Fibroblast of pulmonary artery (primary cell): ENCODE measurements around the gene ACBD3.
A peak's percentile ranks its signal among the peaks of the same experiment; 100 is the strongest.

Experiments
- DNase-seq: peaks from one replicate; pipeline ENCODE4 v3.0.0-alpha.2; 2010; ENCODE audit warnings: low read depth
- H3K4me3 ChIP-seq: replicated peaks from 2 replicates; pipeline ENCODE4 v1.5.1; 2011; ENCODE audit warnings: low read depth, mild to moderate bottlenecking, control low read depth, low read length, moderate library complexity
- TF ChIP-seq, protein P1 (sequence below): IDR thresholded peaks from 2 replicates; pipeline ENCODE4 v1.5.1; 2011; ENCODE audit warnings: mild to moderate bottlenecking, control low read depth, low read length, inconsistent platforms; ENCODE audit errors: missing control alignments

Gene ACBD3

DNA sequence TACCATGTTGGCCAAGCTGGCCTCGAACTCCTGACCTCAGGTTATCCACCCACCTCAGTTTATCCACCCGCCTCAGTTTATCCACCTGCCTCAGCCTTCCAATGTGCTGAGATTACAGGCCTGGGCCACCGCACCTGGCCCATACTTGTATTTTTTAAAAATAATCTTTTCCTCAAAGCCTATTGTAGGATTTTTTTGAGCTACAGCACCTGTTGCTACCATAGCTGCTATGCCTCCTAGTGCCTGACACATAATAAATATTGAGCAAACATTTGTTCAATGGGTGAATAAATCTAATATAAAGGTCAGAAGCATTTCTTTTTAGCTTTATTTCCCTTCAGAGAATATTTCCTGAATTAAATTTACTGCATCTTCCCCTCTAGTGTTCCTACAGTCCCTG, 15.7 kb upstream of the ACBD3 start:
- TF ChIP-seq, protein P1, sequence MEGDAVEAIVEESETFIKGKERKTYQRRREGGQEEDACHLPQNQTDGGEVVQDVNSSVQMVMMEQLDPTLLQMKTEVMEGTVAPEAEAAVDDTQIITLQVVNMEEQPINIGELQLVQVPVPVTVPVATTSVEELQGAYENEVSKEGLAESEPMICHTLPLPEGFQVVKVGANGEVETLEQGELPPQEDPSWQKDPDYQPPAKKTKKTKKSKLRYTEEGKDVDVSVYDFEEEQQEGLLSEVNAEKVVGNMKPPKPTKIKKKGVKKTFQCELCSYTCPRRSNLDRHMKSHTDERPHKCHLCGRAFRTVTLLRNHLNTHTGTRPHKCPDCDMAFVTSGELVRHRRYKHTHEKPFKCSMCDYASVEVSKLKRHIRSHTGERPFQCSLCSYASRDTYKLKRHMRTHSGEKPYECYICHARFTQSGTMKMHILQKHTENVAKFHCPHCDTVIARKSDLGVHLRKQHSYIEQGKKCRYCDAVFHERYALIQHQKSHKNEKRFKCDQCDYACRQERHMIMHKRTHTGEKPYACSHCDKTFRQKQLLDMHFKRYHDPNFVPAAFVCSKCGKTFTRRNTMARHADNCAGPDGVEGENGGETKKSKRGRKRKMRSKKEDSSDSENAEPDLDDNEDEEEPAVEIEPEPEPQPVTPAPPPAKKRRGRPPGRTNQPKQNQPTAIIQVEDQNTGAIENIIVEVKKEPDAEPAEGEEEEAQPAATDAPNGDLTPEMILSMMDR, result no peak
- no peak overlapping the region for H3K4me3 ChIP-seq
- DNase-seq, result no peak

DNA sequence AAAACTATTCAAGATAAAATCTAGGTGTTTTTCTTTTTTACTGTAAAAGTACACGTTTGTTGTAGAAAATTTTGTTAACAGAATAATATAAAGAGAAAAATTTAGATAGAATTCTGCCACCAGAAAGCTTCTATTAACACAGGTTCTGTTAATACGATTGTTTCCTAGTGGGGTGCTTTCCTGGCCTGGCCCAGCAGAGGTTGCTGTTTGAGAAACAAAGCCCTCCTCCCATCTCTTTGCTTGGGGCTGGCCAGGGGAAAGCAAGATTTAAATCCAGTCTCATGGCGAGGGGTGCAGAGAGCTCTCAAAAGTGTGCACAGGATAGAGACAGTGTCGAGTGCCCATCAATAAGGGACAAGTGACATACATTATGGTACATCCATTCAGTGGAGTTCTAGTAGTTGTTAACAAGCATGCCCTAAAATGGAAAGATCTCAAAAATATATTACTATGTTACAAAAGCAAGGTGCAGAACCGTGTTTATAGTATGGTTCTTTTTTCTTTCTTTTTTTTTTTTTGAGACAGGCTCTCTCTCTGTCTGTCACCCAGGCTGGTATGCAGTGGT, 14.6 kb upstream of the ACBD3 start:
- no peak overlapping the region for H3K4me3 ChIP-seq
- peak; percentile 43 for DNase-seq
- TF ChIP-seq, protein P1, result peak; percentile 58

DNA sequence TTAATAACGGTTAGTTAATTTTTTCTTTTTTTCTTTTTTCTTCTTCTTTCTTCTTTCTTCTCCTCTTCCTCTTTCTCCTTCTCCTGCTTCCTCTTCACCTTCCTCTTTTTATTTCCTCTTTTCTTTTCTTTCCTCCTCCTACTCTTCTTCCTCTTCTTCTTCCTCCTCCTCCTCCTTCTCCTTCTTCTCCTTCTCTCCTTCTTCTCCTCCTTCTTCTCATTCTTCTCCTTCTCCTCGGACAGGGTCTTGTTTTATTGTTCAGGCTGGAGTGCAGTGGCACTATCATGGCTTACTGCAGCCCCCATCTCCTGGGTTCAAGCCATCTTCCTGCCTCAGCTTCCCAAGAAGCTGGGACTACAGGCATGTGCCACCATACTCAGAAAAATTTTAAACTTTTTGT, 13.4 kb upstream of the ACBD3 start:
- H3K4me3 ChIP-seq, result no peak overlapping the region
- TF ChIP-seq, protein P1, result no peak
- no peak for DNase-seq

DNA sequence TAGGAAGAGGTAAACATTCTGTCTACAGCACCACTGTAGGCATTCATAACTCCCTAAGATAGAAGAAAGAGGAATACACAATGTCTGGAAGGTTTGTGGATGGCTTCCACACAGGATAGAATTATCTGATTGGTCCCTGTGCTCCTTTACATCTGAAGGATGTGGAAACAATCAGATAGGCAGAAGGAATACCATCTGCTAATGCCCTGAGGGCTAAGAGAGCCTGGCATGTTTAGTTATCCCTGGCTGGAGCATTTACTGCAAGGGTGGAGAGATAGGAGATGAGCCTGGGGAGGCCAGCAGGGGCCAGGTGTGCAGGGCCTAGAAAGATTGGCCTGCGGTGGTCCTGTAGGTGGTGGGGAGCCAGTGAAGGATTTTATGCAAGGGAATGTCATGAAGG, 8.6 kb upstream of the ACBD3 start:
- DNase-seq, result no peak
- no peak overlapping the region for H3K4me3 ChIP-seq
- TF ChIP-seq, protein P1, result no peak

GRCh38 chr1:226187380-226187779, 839 bp upstream of the ACBD3 start:
- TF ChIP-seq, protein P1, result no peak
- DNase-seq, result no peak
- peak overlapping the region; percentile 96 for H3K4me3 ChIP-seq

DNA sequence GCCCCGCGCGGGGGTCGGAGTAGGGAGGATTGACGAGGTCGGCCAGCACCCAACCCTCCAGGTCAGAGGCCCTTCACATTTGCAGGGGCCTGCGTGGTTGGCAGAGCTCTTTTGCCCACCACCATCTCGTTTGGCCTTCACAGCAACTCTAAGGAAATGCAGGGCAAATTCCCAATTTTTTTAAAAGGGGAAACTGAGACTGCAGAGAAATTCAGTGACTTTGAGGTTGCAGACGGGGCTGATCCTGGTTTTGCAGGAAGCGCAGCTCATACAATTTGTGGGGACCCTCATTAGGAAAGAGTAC, 430 bp upstream of the ACBD3 start:
- TF ChIP-seq, protein P1, result no peak
- peak overlapping the region; percentile 96 for H3K4me3 ChIP-seq
- DNase-seq, result no peak
